Panc1 (cell line): ENCODE data around the gene CITED4. TPM values are rescaled to one million over a fixed set of nuclear protein-coding genes. Genes with fewer than 3 reads are reported as not detected.

Experiments
- ATAC-seq: fragments of 200-7000 bp; cut with Tn5 transposase; 2 replicates; pipeline ENCODE4 v1.9.1; 2020; ENCODE audit warnings: mild to moderate bottlenecking, moderate library complexity
- BruUV-seq: library from RNA; stranded (reverse); fragments of 400-500 nt; replicated peaks from 2 replicates; lab custom pipeline; 2021; lab: Mats Ljungman, UMichigan
- CTCF ChIA-PET: fragments of 300-600 bp; sonication (Branson Sonifier 250); formaldehyde crosslinking; loops from one replicate; lab custom pipeline; 2022; ENCODE audit warnings: antibody characterized with exemption; lab: Charles Lee
- POLR2A ChIA-PET: fragments of 300-600 bp; sonication (Branson Sonifier 250); formaldehyde crosslinking; loops from one replicate; lab custom pipeline; 2022; ENCODE audit warnings: antibody characterized with exemption; lab: Charles Lee
- DNase-seq: peaks from one replicate; pipeline ENCODE4 v3.0.0-alpha.2; 2010; ENCODE audit warnings: low read depth, low spot score
- H3K27ac ChIP-seq: 2 replicates; pipeline ENCODE4 v1.5.1; 2011; ENCODE audit warnings: mild to moderate bottlenecking, low read length, inconsistent platforms
- H3K27me3 ChIP-seq: fragments of 200-500 bp; sonication (Bioruptor generic); 2 replicates; pipeline ENCODE4 v1.6.0; 2014; ENCODE audit warnings: low read length, inconsistent platforms; ENCODE audit not compliant: control insufficient read depth, insufficient read depth
- H3K36me3 ChIP-seq: fragments of 200-500 bp; sonication (Bioruptor generic); 2 replicates; pipeline ENCODE4 v1.5.1; 2014; ENCODE audit warnings: inconsistent platforms, mild to moderate bottlenecking, low read length, moderate library complexity; ENCODE audit not compliant: control insufficient read depth, insufficient read depth
- H3K4me1 ChIP-seq: 2 replicates; pipeline ENCODE4 v1.5.1; 2011; ENCODE audit warnings: inconsistent platforms, mild to moderate bottlenecking, low read length, moderate library complexity; ENCODE audit not compliant: control insufficient read depth, insufficient read depth
- H3K4me3 ChIP-seq, 2 experiments: 2 replicates each; pipeline ENCODE4 v1.5.1; 2011 to 2012; ENCODE audit warnings: low read depth in 2 of 2, low read length in 2 of 2, mild to moderate bottlenecking in 2 of 2, inconsistent platforms in 1 of 2, moderate library complexity in 1 of 2
- H3K9me3 ChIP-seq: fragments of 200-500 bp; sonication (Bioruptor generic); 2 replicates; pipeline ENCODE4 v1.5.1; 2014; ENCODE audit warnings: low read depth, mild to moderate bottlenecking, inconsistent platforms, low read length, moderate library complexity; ENCODE audit not compliant: control insufficient read depth, insufficient read depth
- POLR2AphosphoS5 ChIP-seq: IDR thresholded peaks from 2 replicates; pipeline ENCODE4 v1.6.1; 2012; ENCODE audit warnings: mild to moderate bottlenecking, low read depth, low read length, moderate library complexity
- REST ChIP-seq, 2 experiments: IDR thresholded peaks; 2 replicates each; pipeline ENCODE4 v1.6.1; 2011 to 2012; ENCODE audit warnings: low read depth in 2 of 2, control low read depth in 1 of 2, low read length in 1 of 2, mild to moderate bottlenecking in 1 of 2, moderate library complexity in 1 of 2; ENCODE audit not compliant: insufficient read depth in 1 of 2
- SIN3A ChIP-seq: IDR thresholded peaks from 2 replicates; pipeline ENCODE4 v1.6.1; 2012; ENCODE audit warnings: low read depth, mild to moderate bottlenecking, low read length, moderate library complexity, borderline replicate concordance; ENCODE audit not compliant: insufficient read depth
- TCF7L2 ChIP-seq: IDR thresholded peaks from 2 replicates; pipeline ENCODE4 v1.6.1; 2011; ENCODE audit warnings: mild to moderate bottlenecking, low read depth, low read length, inconsistent platforms
- in situ Hi-C: cut with HindIII; loops from 2 replicates; pipeline ENCODE4 v1.10.0; 2016; ENCODE audit warnings: low sequenced_read_pairs, low pct_unique_long_range_greater_than_20kb
- intact Hi-C: fragments of 100-400 bp; cut with micrococcal nuclease; formaldehyde crosslinking; loops from one replicate; pipeline ENCODE4 v1.10.0; 2022; ENCODE audit not compliant: unreplicated experiment
- total RNA-seq: library from RNA; stranded (reverse); gene quantifications from one replicate; pipeline ENCODE4 v1.2.1, GENCODE V29; 2021; ENCODE audit not compliant: unreplicated experiment
- TF ChIP-seq, protein P1 (sequence below): fragments of 450-650 bp; IDR thresholded peaks from 2 replicates; pipeline ENCODE4 v1.5.1; 2017; ENCODE audit warnings: mild to moderate bottlenecking

Gene CITED4
- total RNA-seq, 1 experiment from 2014 or later = 145 TPM

GRCh38 chr1:40870135-40870728, 8.1 kb upstream of the CITED4 start:
- BruUV-seq = no TSS peak
- POLR2A ChIA-PET = no interaction called here
- no peak for DNase-seq
- H3K4me3 ChIP-seq = no peak overlapping the region
- peaks cover 47% of the 10 kb centered on the region for H3K4me1 ChIP-seq
- H3K36me3 ChIP-seq = no peaks in the 10 kb centered on the region
- H3K9me3 ChIP-seq = peaks cover 8% of the 10 kb centered on the region; the same call in 1 of the 2 replicates
- CTCF ChIA-PET = no interaction called here
- in situ Hi-C loops (no loop called here), intact Hi-C loops (no loop called here)
- ATAC-seq = no peak
- no peaks in the 10 kb centered on the region for H3K27me3 ChIP-seq
- peak overlapping the region; percentile 96; the same call in 1 of the 2 replicates for H3K27ac ChIP-seq
- no peak for TF ChIP-seq REST (IDR thresholded peaks at IDR 0.05; ENCODE audit: insufficient read depth in 1 of 2, low read depth in 2 of 2, low read length in 1 of 2)
- TF ChIP-seq, protein P1, sequence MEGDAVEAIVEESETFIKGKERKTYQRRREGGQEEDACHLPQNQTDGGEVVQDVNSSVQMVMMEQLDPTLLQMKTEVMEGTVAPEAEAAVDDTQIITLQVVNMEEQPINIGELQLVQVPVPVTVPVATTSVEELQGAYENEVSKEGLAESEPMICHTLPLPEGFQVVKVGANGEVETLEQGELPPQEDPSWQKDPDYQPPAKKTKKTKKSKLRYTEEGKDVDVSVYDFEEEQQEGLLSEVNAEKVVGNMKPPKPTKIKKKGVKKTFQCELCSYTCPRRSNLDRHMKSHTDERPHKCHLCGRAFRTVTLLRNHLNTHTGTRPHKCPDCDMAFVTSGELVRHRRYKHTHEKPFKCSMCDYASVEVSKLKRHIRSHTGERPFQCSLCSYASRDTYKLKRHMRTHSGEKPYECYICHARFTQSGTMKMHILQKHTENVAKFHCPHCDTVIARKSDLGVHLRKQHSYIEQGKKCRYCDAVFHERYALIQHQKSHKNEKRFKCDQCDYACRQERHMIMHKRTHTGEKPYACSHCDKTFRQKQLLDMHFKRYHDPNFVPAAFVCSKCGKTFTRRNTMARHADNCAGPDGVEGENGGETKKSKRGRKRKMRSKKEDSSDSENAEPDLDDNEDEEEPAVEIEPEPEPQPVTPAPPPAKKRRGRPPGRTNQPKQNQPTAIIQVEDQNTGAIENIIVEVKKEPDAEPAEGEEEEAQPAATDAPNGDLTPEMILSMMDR = no peak
- TF ChIP-seq POLR2AphosphoS5 = no peak
- no peak for TF ChIP-seq SIN3A
- no peak for TF ChIP-seq TCF7L2

DNA sequence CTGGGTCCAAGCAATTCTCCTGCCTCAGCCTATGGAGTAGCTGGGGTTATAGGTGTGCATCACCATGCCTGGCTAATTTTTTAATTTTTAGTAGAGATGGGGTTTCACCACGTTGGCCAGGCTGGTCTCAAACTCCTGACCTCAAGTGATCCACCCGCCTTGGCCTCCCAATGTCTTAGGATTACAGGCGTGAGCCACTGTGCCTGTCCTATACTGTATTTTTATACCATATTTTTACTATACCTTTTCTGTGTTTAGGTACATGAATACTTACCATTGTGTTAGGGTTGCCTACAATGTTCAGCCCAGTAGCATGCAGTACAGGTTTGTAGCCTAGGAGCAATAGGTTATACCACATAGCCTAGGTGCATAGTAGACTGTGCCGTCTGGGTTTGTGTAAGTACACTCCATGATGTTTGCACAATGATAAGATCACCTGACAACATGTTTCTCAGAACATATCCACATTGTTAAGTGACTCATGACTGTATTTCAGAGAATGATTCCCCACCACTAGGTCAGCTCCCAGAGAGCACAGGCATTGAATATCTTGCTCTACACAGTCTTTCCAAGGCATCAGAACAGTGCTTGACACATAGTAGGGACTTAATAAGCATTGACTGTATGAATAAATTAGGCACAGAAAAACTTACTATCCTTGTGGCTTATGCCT, 6.0 kb upstream of the CITED4 start:
- in situ Hi-C loops = no loop called here
- BruUV-seq = no TSS peak
- TF ChIP-seq POLR2AphosphoS5 (no peak), TCF7L2 (no peak), SIN3A (no peak), REST (IDR thresholded peaks at IDR 0.05; ENCODE audit: insufficient read depth in 1 of 2, low read depth in 2 of 2, low read length in 1 of 2) (no peak)
- TF ChIP-seq, protein P1 = no peak
- POLR2A ChIA-PET = interaction anchor here (1.2 to 2.4 kb wide), 2 partner anchors 43 to 81 kb away, joined by 6 to 11 read pairs; no protein-coding TSS in a partner anchor
- Histone ChIP-seq H3K27me3 (no peaks in the 10 kb centered on the region), H3K36me3 (no peaks in the 10 kb centered on the region), H3K27ac (peak overlapping the region; percentile 96), H3K4me1 (peaks cover 62% of the 10 kb centered on the region), H3K9me3 (peaks cover 8% of the 10 kb centered on the region; the same call in 1 of the 2 replicates), H3K4me3 (no peak overlapping the region)
- CTCF ChIA-PET = interaction anchor here (0.5 to 2.6 kb wide), 3 partner anchors 80 to 86 kb away, joined by 4 to 17 read pairs (median 5); no protein-coding TSS in a partner anchor
- intact Hi-C loops = no loop called here
- peak; percentile 48 for DNase-seq
- peak; percentile 58 for ATAC-seq
